ENCODE results near the gene FBLIM1.

The FBLIM1 gene

GRCh38 chr1:15796086-15796462 is 37.5 kb downstream of the FBLIM1 start:
- no peaks in the 10 kb centered on the region for H3K9me3 ChIP-seq (ENCODE audit: control insufficient read depth, insufficient read depth, low read length)
- no peaks in the 10 kb centered on the region for H3K36me3 ChIP-seq (ENCODE audit: control insufficient read depth, low read length)
- H3K4me3 ChIP-seq (ENCODE audit: low read length) = no peak overlapping the region
- H3K9me2 ChIP-seq (replicated peaks; ENCODE audit: control insufficient read depth, low read length) = no peaks in the 10 kb centered on the region
- no peaks in the 10 kb centered on the region for H3F3A ChIP-seq (ENCODE audit: control insufficient read depth, insufficient read depth)
- no peaks in the 10 kb centered on the region for H3K27me3 ChIP-seq (ENCODE audit: control insufficient read depth, low read length)
- H4K20me1 ChIP-seq (ENCODE audit: control insufficient read depth, insufficient read depth, low read depth, low read length) = no peaks in the 10 kb centered on the region
- no peak overlapping the region for H3K4me2 ChIP-seq (ENCODE audit: low read length)
- H3K27ac ChIP-seq (ENCODE audit: low read depth, low read length) = no peak overlapping the region
- H3K4me1 ChIP-seq (ENCODE audit: control insufficient read depth, low read length) = no peaks in the 10 kb centered on the region
- H3K79me2 ChIP-seq (ENCODE audit: control insufficient read depth, low read length) = no peaks in the 10 kb centered on the region
- no peak for TF ChIP-seq CTCF (IDR thresholded peaks at IDR 0.05; ENCODE audit: low read depth, low read length, poor library complexity, severe bottlenecking)

- H3F3A ChIP-seq (ENCODE audit: control insufficient read depth, insufficient read depth) = no peaks in the 10 kb centered on the region
- H3K27ac ChIP-seq (ENCODE audit: low read depth, low read length) = no peak overlapping the region
- H3K4me2 ChIP-seq (ENCODE audit: low read length) = no peak overlapping the region
- H4K20me1 ChIP-seq (ENCODE audit: control insufficient read depth, insufficient read depth, low read depth, low read length) = no peaks in the 10 kb centered on the region
- no peaks in the 10 kb centered on the region for H3K36me3 ChIP-seq (ENCODE audit: control insufficient read depth, low read length)
- no peaks in the 10 kb centered on the region for H3K9me2 ChIP-seq (replicated peaks; ENCODE audit: control insufficient read depth, low read length)
- no peaks in the 10 kb centered on the region for H3K4me1 ChIP-seq (ENCODE audit: control insufficient read depth, low read length)
- TF ChIP-seq CTCF (IDR thresholded peaks at IDR 0.05; ENCODE audit: low read depth, low read length, poor library complexity, severe bottlenecking) = no peak
- no peak for TF ChIP-seq EZH2phosphoT487 (IDR thresholded peaks at IDR 0.05; ENCODE audit: borderline replicate concordance, low read length)
- no peaks in the 10 kb centered on the region for H3K9me3 ChIP-seq (ENCODE audit: control insufficient read depth, insufficient read depth, low read length)
- H3K27me3 ChIP-seq (ENCODE audit: control insufficient read depth, low read length) = no peaks in the 10 kb centered on the region
- no peak overlapping the region for H3K4me3 ChIP-seq (ENCODE audit: low read length)
- H3K79me2 ChIP-seq (ENCODE audit: control insufficient read depth, low read length) = no peaks in the 10 kb centered on the region
Observed at GRCh38 chr1:15797614-15798390, 39.2 kb downstream of the FBLIM1 start.

GRCh38 chr1:15799004-15799867 is 40.6 kb downstream of the FBLIM1 start:
- Histone ChIP-seq H3K27me3 (ENCODE audit: control insufficient read depth, low read length) (no peaks in the 10 kb centered on the region), H3K4me2 (ENCODE audit: low read length) (no peak overlapping the region), H3K27ac (ENCODE audit: low read depth, low read length) (no peak overlapping the region), H3K36me3 (ENCODE audit: control insufficient read depth, low read length) (no peaks in the 10 kb centered on the region), H4K20me1 (ENCODE audit: control insufficient read depth, insufficient read depth, low read depth, low read length) (no peaks in the 10 kb centered on the region), H3K4me3 (ENCODE audit: low read length) (no peak overlapping the region), H3F3A (ENCODE audit: control insufficient read depth, insufficient read depth) (no peaks in the 10 kb centered on the region), H3K79me2 (ENCODE audit: control insufficient read depth, low read length) (no peaks in the 10 kb centered on the region), H3K9me3 (ENCODE audit: control insufficient read depth, insufficient read depth, low read length) (no peaks in the 10 kb centered on the region), H3K4me1 (ENCODE audit: control insufficient read depth, low read length) (peaks cover 3% of the 10 kb centered on the region; the same call in 1 of the 2 replicates), H3K9me2 (replicated peaks; ENCODE audit: control insufficient read depth, low read length) (no peaks in the 10 kb centered on the region)
- no peak for TF ChIP-seq EZH2phosphoT487 (IDR thresholded peaks at IDR 0.05; ENCODE audit: borderline replicate concordance, low read length)
